K562 (cell line): ENCODE data around the gene CCDC183. TPM values are rescaled to one million over a fixed set of nuclear protein-coding genes. Genes with fewer than 3 reads are reported as not detected.

Experiments
- CBX8 ChIP-seq: fragments of 200-600 bp; sonication (generic); IDR thresholded peaks from 2 replicates; pipeline ENCODE4 v1.6.1; 2012; ENCODE audit warnings: borderline replicate concordance, mixed run types, low read depth, mild to moderate bottlenecking, moderate library complexity, mixed read lengths, low read length, control low read depth, inconsistent platforms; ENCODE audit not compliant: poor library complexity, severe bottlenecking; ENCODE audit errors: extremely low read depth
- CREB1 ChIP-seq, 2 experiments: sonication (generic) in 1 of 2; formaldehyde crosslinking in 1 of 2; IDR thresholded peaks; 2 replicates each; pipeline versions ENCODE4 v1.6.1 to v1.8.0; 2012 to 2022; ENCODE audit warnings: inconsistent platforms in 1 of 2, mild to moderate bottlenecking in 1 of 2, missing genetic modification reagents in 1 of 2, moderate library complexity in 1 of 2
- JUND ChIP-seq, 2 experiments: IDR thresholded peaks; 2 replicates in 1 of 2; 3 replicates in 1 of 2; pipeline ENCODE4 v1.6.1; 2011; ENCODE audit warnings: borderline replicate concordance in 2 of 2, low read depth in 2 of 2, low read length in 2 of 2, improper control_type of control experiment in 1 of 2, missing biosample characterization in 1 of 2, missing genetic modification characterization in 1 of 2, missing genetic modification reagents in 1 of 2
- KAT2B ChIP-seq: IDR thresholded peaks from one replicate; pipeline ENCODE4 v1.6.1; 2012; ENCODE audit warnings: low read depth, mild to moderate bottlenecking, control low read depth, inconsistent platforms, low read length, moderate library complexity
- NR4A1 ChIP-seq, 2 experiments: fragments of 250-450 bp in 1 of 2; fragments of 450-650 bp in 1 of 2; sonication (Bioruptor Pico) in 1 of 2; IDR thresholded peaks; 2 replicates each; pipeline versions ENCODE4 v1.4.0 to v1.6.1; 2016 to 2020; ENCODE audit warnings: mild to moderate bottlenecking in 2 of 2, missing compliant biosample characterization in 1 of 2, missing genetic modification characterization in 1 of 2, moderate library complexity in 1 of 2
- POLR3A ChIP-seq: IDR thresholded peaks from 2 replicates; pipeline ENCODE4 v1.6.1; 2011; ENCODE audit warnings: borderline replicate concordance, mild to moderate bottlenecking, moderate library complexity; ENCODE audit not compliant: insufficient read length, insufficient read depth; ENCODE audit errors: extremely low read depth
- SIN3B ChIP-seq: fragments of 450-650 bp; IDR thresholded peaks from 2 replicates; pipeline ENCODE4 v1.6.1; 2017; ENCODE audit warnings: low read depth, mild to moderate bottlenecking, moderate library complexity
- ZNF224 ChIP-seq: sonication (generic); formaldehyde crosslinking; IDR thresholded peaks from 2 replicates; pipeline ENCODE4 v1.8.0; 2022; ENCODE audit warnings: mild to moderate bottlenecking, missing genetic modification reagents
- ZNF263 ChIP-seq: sonication (generic); formaldehyde crosslinking; IDR thresholded peaks from 2 replicates; pipeline ENCODE4 v1.8.0; 2022; ENCODE audit warnings: mild to moderate bottlenecking, missing genetic modification reagents, borderline replicate concordance
- polyA plus RNA-seq, 8 experiments: library from polyadenylated mRNA; depleted of rRNA in 4 of 8; stranded (reverse) in 5 of 8; unstranded in 3 of 8; fragments of >200 nt; fragmentation: Nextera tagmentation in 2 of 8; fragmentation: Illumina TruSeq in 1 of 8; extraction: Ambion mirVana in 2 of 8; extraction: Trizol in 1 of 8; gene quantifications; 2 replicates each; pipeline versions ENCODE4 v1.2.1 to v1.2.3, GENCODE V29; 2011 to 2014; ENCODE audit warnings: inconsistent platforms in 1 of 8, missing spikeins in 1 of 8
- total RNA-seq, 7 experiments: library from RNA; depleted of rRNA in 6 of 7; stranded (reverse); fragments of >200 nt in 6 of 7; fragmentation: Illumina TruSeq in 2 of 7; extraction: Trizol in 2 of 7; gene quantifications; 2 replicates each; pipeline versions ENCODE4 v1.2.1 to v1.2.3, GENCODE V29; 2011 to 2021; ENCODE audit warnings: low replicate concordance in 1 of 7
- TF ChIP-seq, protein P1 (sequence below), 3 experiments: fragments of 200-800 bp in 1 of 3; sonication (Bioruptor generic) in 1 of 3; sonication (generic) in 1 of 3; formaldehyde crosslinking in 1 of 3; IDR thresholded peaks; 2 replicates each; pipeline versions ENCODE4 v1.6.1 to v1.8.0; 2016 to 2022; ENCODE audit warnings: mild to moderate bottlenecking in 2 of 3, missing compliant biosample characterization in 2 of 3, missing genetic modification characterization in 2 of 3, missing genetic modification reagents in 1 of 3
- TF ChIP-seq, protein P2 (sequence below): fragments of 450-650 bp; formaldehyde crosslinking; IDR thresholded peaks from 2 replicates; pipeline ENCODE4 v1.4.0; 2022; ENCODE audit warnings: mild to moderate bottlenecking, moderate library complexity
- TF ChIP-seq, protein P3 (sequence below): fragments of 250-450 bp; sonication (Bioruptor Pico); IDR thresholded peaks from 2 replicates; pipeline ENCODE4 v1.4.0; 2020; ENCODE audit warnings: mild to moderate bottlenecking, moderate library complexity
- TF ChIP-seq, protein P4 (sequence below): sonication (generic); formaldehyde crosslinking; IDR thresholded peaks from 2 replicates; pipeline ENCODE4 v1.8.1; 2022; ENCODE audit warnings: missing genetic modification reagents
- TF ChIP-seq, protein P5 (sequence below): fragments of 450-650 bp; IDR thresholded peaks from 2 replicates; pipeline ENCODE4 v1.6.1; 2016; ENCODE audit warnings: low read depth, mild to moderate bottlenecking, moderate library complexity
- TF ChIP-seq, protein P6 (sequence below): fragments of 200-800 bp; sonication (Bioruptor generic); IDR thresholded peaks from 2 replicates; pipeline ENCODE4 v1.6.1; 2017; ENCODE audit warnings: missing genetic modification characterization, missing compliant biosample characterization

The CCDC183 gene
- total and polyA plus RNA-seq, 9 of the 15 experiments (the other 6 are each of a cell fraction or from before 2014, with no cell fraction given) = 0.21 to 0.60 (median 0.29) TPM; not detected in 4

DNA sequence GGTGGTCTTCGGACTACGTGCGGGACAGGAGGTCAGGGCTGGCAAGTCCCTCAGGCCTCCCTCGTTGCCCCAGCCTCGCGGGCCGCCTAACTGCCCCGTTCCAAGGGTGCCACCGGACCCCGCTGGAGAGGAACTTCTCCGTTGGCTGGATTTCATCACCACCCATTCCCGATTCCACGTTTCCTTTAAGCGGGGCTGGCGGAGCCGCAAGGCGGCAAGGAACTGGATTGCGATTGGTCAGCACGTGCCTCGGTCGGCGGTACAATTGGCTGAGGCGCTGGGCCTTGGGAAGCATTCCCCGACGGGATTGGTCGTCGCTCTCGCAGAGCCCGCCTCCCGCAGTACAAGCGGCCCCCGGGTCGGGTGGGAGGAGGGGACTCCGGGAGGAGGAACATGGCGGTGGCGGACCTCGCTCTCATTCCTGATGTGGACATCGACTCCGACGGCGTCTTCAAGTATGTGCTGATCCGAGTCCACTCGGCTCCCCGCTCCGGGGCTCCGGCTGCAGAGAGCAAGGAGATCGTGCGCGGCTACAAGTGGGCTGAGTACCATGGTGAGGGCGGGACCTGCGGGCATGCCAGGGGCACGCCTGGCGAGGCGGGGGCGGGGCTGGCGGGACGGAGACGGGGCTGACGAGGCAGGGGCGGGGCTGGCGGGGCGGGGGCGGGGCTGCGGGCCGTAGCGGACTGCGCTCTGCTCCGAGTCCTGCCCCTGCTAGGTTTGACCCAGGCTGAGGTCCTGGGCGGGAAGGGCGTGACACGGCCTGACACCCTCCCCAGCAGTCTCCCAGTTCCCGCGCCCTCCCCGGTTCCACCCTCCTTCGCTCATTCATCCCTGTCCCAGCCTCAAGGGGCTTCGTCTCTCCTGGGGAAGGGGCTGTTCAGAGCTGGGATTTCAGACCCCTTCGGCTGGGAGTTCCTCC is 53.2 kb downstream of the CCDC183 start, which contains the start of gene PHPT1 (continued):
- TF ChIP-seq, protein P1, sequence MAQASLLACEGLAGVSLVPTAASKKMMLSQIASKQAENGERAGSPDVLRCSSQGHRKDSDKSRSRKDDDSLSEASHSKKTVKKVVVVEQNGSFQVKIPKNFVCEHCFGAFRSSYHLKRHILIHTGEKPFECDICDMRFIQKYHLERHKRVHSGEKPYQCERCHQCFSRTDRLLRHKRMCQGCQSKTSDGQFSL (CRISPR knock-in tag; IDR thresholded peaks at IDR 0.05) = 0 out of 2 replicates have a peak, but pooled peaks have one; percentile 33
- TF ChIP-seq, protein P1 (tag; IDR thresholded peaks at IDR 0.05) = no peak
- TF ChIP-seq, protein P2, sequence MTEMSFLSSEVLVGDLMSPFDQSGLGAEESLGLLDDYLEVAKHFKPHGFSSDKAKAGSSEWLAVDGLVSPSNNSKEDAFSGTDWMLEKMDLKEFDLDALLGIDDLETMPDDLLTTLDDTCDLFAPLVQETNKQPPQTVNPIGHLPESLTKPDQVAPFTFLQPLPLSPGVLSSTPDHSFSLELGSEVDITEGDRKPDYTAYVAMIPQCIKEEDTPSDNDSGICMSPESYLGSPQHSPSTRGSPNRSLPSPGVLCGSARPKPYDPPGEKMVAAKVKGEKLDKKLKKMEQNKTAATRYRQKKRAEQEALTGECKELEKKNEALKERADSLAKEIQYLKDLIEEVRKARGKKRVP (CRISPR knock-in tag) = peak; percentile 94
- TF ChIP-seq, protein P3, sequence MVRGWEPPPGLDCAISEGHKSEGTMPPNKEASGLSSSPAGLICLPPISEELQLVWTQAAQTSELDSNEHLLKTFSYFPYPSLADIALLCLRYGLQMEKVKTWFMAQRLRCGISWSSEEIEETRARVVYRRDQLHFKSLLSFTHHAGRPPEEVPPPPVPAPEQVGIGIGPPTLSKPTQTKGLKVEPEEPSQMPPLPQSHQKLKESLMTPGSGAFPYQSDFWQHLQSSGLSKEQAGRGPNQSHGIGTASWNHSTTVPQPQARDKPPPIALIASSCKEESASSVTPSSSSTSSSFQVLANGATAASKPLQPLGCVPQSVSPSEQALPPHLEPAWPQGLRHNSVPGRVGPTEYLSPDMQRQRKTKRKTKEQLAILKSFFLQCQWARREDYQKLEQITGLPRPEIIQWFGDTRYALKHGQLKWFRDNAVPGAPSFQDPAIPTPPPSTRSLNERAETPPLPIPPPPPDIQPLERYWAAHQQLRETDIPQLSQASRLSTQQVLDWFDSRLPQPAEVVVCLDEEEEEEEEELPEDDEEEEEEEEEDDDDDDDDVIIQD (CRISPR knock-in tag) = no peak
- TF ChIP-seq CREB1 (IDR thresholded peaks at IDR 0.05) = peak; percentile 61
- peak; percentile 46; the same call in 1 of the 2 replicates for TF ChIP-seq CREB1 (CRISPR knock-in tag; IDR thresholded peaks at IDR 0.05)
- TF ChIP-seq POLR3A = no peak
- TF ChIP-seq, protein P4, sequence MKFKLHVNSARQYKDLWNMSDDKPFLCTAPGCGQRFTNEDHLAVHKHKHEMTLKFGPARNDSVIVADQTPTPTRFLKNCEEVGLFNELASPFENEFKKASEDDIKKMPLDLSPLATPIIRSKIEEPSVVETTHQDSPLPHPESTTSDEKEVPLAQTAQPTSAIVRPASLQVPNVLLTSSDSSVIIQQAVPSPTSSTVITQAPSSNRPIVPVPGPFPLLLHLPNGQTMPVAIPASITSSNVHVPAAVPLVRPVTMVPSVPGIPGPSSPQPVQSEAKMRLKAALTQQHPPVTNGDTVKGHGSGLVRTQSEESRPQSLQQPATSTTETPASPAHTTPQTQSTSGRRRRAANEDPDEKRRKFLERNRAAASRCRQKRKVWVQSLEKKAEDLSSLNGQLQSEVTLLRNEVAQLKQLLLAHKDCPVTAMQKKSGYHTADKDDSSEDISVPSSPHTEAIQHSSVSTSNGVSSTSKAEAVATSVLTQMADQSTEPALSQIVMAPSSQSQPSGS (CRISPR knock-in tag) = no peak
- peak; percentile 54; the same call in 1 of the 2 replicates for TF ChIP-seq JUND (IDR thresholded peaks at IDR 0.05; ENCODE audit: borderline replicate concordance, low read depth, low read length)
- TF ChIP-seq JUND (tag; IDR thresholded peaks at IDR 0.05; ENCODE audit: borderline replicate concordance, low read depth, low read length) = no peak
- TF ChIP-seq NR4A1 (CRISPR knock-in tag; IDR thresholded peaks at IDR 0.05) = no peak
- no peak for TF ChIP-seq NR4A1 (tag; IDR thresholded peaks at IDR 0.05)
- TF ChIP-seq KAT2B = no peak
- peak; percentile 78; the same call in 1 of the 2 replicates for TF ChIP-seq SIN3B
- TF ChIP-seq, protein P5, sequence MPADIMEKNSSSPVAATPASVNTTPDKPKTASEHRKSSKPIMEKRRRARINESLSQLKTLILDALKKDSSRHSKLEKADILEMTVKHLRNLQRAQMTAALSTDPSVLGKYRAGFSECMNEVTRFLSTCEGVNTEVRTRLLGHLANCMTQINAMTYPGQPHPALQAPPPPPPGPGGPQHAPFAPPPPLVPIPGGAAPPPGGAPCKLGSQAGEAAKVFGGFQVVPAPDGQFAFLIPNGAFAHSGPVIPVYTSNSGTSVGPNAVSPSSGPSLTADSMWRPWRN = 0 out of 2 replicates have a peak, but pooled peaks have one; percentile 8
- no peak for TF ChIP-seq ZNF224 (CRISPR knock-in tag)
- TF ChIP-seq, protein P6, sequence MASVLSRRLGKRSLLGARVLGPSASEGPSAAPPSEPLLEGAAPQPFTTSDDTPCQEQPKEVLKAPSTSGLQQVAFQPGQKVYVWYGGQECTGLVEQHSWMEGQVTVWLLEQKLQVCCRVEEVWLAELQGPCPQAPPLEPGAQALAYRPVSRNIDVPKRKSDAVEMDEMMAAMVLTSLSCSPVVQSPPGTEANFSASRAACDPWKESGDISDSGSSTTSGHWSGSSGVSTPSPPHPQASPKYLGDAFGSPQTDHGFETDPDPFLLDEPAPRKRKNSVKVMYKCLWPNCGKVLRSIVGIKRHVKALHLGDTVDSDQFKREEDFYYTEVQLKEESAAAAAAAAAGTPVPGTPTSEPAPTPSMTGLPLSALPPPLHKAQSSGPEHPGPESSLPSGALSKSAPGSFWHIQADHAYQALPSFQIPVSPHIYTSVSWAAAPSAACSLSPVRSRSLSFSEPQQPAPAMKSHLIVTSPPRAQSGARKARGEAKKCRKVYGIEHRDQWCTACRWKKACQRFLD (CRISPR knock-in tag) = no peak
- TF ChIP-seq CBX8 = no peak
- peak; percentile 64; the same call in 1 of the 2 replicates for TF ChIP-seq ZNF263 (CRISPR knock-in tag)
